ENCODE measurements around the gene EPB41L1.

EPB41L1 gene

DNA sequence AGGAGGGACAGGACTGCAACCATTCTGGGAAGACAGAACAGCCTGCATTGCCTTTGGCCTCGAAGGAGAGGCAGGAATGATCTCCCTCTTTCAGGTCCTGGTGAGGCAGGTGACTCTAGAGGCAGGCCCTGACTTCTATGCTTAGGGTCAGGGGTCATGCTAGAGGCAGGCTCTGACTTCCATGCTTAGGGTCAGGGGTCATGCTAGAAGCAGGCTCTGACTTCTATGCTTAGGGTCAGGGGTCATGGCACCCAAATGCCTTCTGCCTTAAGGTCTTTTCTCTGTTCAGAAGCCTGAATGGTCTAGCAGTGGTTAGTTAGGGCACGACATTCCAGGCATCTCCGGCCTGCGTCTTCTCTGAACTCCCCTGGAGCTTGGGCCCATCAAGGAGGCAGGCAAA is 46.7 kb downstream of the EPB41L1 start:
- no peak for DNase-seq (ENCODE audit: extremely low spot score)
- ChIA-PET POLR2A (interaction anchor here (1.4 kb wide), 1 partner anchor 35 kb away, joined by 3 read pairs; the partner anchor contains the start of gene AAR2), CTCF (interaction anchor here (1.0 to 3.5 kb wide), 2 partner anchors 45 to 238 kb away, joined by 3 to 18 read pairs; no protein-coding TSS in a partner anchor)
- TF ChIP-seq FOXA1 (IDR thresholded peaks at IDR 0.05) (no peak), HDGF (IDR thresholded peaks at IDR 0.05; ENCODE audit: borderline replicate concordance) (no peak), L3MBTL2 (conservative IDR thresholded peaks at IDR 0.05) (no peak), LEF1 (IDR thresholded peaks at IDR 0.05; ENCODE audit: borderline replicate concordance) (no peak), TARDBP (IDR thresholded peaks at IDR 0.05) (no peak), ELF4 (IDR thresholded peaks at IDR 0.05) (no peak), ARNT (IDR thresholded peaks at IDR 0.05) (no peak), SUZ12 (IDR thresholded peaks at IDR 0.05) (no peak), NFRKB (IDR thresholded peaks at IDR 0.05) (no peak)
- TF ChIP-seq, protein P1, sequence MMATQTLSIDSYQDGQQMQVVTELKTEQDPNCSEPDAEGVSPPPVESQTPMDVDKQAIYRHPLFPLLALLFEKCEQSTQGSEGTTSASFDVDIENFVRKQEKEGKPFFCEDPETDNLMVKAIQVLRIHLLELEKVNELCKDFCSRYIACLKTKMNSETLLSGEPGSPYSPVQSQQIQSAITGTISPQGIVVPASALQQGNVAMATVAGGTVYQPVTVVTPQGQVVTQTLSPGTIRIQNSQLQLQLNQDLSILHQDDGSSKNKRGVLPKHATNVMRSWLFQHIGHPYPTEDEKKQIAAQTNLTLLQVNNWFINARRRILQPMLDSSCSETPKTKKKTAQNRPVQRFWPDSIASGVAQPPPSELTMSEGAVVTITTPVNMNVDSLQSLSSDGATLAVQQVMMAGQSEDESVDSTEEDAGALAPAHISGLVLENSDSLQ (IDR thresholded peaks at IDR 0.05) = no peak

DNA sequence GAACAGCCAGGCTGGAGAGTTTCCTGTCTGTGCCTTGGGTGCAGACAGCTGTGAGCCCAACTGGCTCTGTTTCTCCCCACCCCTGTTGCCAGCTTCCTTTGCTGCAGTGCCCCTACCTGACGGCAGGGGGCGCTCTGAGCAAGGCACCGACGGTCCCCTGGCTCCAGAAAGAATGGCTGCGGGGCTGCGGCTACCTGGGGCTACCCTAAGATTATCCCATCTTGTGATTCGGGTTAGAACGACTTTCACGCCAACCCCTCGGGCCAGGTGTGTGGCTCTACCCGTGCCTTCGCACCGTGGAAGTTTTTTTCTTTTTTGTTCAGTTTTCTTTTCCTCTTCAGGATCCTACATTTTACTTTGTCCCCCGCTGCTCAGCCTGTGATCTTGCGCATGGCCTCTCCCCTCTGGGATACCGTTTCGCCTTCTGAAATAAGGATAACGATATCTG is 48.4 kb downstream of the EPB41L1 start:
- TF ChIP-seq SP1 (IDR thresholded peaks at IDR 0.05) = no peak
- TF ChIP-seq NFRKB (IDR thresholded peaks at IDR 0.05) = no peak
- no peak for TF ChIP-seq FOXA1 (IDR thresholded peaks at IDR 0.05)
- TF ChIP-seq HDGF (IDR thresholded peaks at IDR 0.05; ENCODE audit: borderline replicate concordance) = no peak
- ChIA-PET POLR2A (no interaction called here), CTCF (interaction anchor here (0.5 to 1.6 kb wide), 25 partner anchors 10 to 647 kb away, joined by 3 to 9 read pairs (median 3); partner anchors contain the start of gene SCAND1)
- peak; percentile 89 for DNase-seq (ENCODE audit: extremely low spot score)

DNA sequence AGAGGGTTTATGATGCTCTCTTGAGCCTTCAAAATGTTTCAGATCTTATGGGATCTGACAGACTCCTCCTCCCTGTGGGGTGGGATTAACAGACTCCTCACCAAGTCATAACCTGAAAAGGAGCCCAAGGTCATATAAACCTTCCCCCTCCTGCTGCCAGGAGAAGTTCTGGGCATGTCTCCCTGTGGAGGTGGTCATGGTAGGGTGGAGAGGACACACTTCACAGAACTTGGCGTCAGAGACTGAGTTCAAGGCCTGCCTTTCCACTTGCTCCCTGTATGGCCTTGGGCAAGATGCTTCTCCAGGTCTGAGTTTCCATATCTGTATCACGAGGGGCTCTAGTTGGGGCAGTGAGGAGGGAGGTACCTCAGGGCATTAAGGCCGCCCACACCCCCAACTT is 49.3 kb downstream of the EPB41L1 start:
- CTCF ChIA-PET = interaction anchor here (1.6 kb wide), 1 partner anchor 196 kb away, joined by 7 read pairs; no protein-coding TSS in a partner anchor
- TF ChIP-seq ARNT (IDR thresholded peaks at IDR 0.05) = no peak
- POLR2A ChIA-PET = no interaction called here
- no peak for DNase-seq (ENCODE audit: extremely low spot score)

DNA sequence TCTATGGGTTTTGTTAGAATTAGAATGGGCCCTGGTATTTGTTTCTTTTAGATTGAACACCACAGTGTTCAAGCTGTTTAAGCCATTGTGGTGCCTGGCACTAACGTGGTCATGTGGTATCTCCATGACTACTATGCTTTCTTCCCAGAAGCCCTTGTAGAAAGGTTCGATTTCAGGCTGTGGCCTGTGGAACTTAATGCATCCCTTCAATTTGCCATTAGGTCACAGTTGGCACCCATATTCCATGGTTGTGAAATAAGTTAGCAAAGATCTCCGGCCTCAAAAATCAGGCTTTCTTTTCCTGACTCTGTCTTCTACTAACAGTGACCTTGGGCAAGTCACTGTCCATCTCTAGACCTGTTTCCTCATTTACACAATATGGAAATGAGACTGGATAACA is 50.5 kb downstream of the EPB41L1 start:
- TF ChIP-seq HDGF (IDR thresholded peaks at IDR 0.05; ENCODE audit: borderline replicate concordance) (no peak), ARNT (IDR thresholded peaks at IDR 0.05) (no peak), FOXM1 (IDR thresholded peaks at IDR 0.05; ENCODE audit: borderline replicate concordance) (no peak)
- ChIA-PET POLR2A (no interaction called here), CTCF (no interaction called here)
- no peak for DNase-seq (ENCODE audit: extremely low spot score)

DNA sequence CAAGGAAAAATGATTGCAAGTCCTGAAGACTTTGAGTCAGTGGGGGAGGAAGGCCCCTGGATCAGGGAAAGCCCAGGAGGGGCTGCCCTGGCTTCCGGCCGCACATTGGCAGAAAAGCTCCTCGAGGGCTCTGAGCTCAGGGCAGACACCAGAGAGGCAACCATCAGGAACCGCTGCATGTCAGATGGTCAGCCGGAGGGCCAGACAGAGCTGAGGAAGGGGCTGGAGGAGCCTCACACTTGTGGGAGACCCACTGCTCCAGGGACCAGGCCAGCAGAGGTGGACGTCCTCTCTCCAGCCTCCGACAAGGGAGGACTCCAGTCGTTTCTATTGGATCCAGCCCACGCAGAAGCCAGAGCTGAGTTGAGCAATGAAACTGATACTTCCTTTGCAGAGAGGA is 51.5 kb downstream of the EPB41L1 start:
- POLR2A ChIA-PET = no interaction called here
- no peak for DNase-seq (ENCODE audit: extremely low spot score)
- TF ChIP-seq, protein P1 (IDR thresholded peaks at IDR 0.05) = no peak
- TF ChIP-seq ARNT (IDR thresholded peaks at IDR 0.05) (no peak), HDGF (IDR thresholded peaks at IDR 0.05; ENCODE audit: borderline replicate concordance) (no peak), ELF4 (IDR thresholded peaks at IDR 0.05) (no peak), BHLHE40 (IDR thresholded peaks at IDR 0.05; ENCODE audit: borderline replicate concordance) (no peak), FOXA1 (IDR thresholded peaks at IDR 0.05) (no peak), FOXM1 (IDR thresholded peaks at IDR 0.05; ENCODE audit: borderline replicate concordance) (no peak), L3MBTL2 (conservative IDR thresholded peaks at IDR 0.05) (no peak), SP1 (IDR thresholded peaks at IDR 0.05) (no peak), ZNF384 (IDR thresholded peaks at IDR 0.05) (no peak), NFRKB (IDR thresholded peaks at IDR 0.05) (no peak), FOXK2 (IDR thresholded peaks at IDR 0.05) (no peak), CTBP1 (IDR thresholded peaks at IDR 0.05; ENCODE audit: borderline replicate concordance) (no peak), SUZ12 (IDR thresholded peaks at IDR 0.05) (no peak)
- CTCF ChIA-PET = no interaction called here

DNA sequence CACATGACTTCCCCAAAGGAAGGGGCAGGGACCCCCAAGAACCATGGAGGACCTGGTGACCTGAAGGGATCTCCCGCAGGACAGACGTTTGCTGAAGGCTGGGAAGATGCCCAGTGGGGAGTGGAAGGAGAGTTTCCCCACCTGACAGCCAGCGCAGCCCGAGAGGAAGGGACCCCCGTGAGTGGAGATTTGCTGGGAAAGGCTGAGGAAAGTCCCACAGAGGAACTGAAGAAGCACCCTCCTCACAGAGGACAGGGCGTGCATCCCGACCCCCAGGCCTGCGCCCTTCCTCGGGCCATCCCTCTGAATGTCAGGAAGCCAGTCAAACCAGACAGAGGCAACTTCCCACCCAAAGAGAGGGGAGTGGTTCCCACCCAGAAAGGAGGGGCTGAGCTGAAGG is 52.1 kb downstream of the EPB41L1 start:
- CTCF ChIA-PET = no interaction called here
- TF ChIP-seq BHLHE40 (IDR thresholded peaks at IDR 0.05; ENCODE audit: borderline replicate concordance) (no peak), ZNF384 (IDR thresholded peaks at IDR 0.05) (no peak), NFRKB (IDR thresholded peaks at IDR 0.05) (no peak), LEF1 (IDR thresholded peaks at IDR 0.05; ENCODE audit: borderline replicate concordance) (no peak), SP1 (IDR thresholded peaks at IDR 0.05) (no peak), ARNT (IDR thresholded peaks at IDR 0.05) (no peak), FOXM1 (IDR thresholded peaks at IDR 0.05; ENCODE audit: borderline replicate concordance) (no peak), SUZ12 (IDR thresholded peaks at IDR 0.05) (no peak), ELF4 (IDR thresholded peaks at IDR 0.05) (no peak), FOXA1 (IDR thresholded peaks at IDR 0.05) (no peak), HDGF (IDR thresholded peaks at IDR 0.05; ENCODE audit: borderline replicate concordance) (no peak), L3MBTL2 (conservative IDR thresholded peaks at IDR 0.05) (no peak), FOXK2 (IDR thresholded peaks at IDR 0.05) (no peak), CTBP1 (IDR thresholded peaks at IDR 0.05; ENCODE audit: borderline replicate concordance) (no peak)
- TF ChIP-seq, protein P1 (IDR thresholded peaks at IDR 0.05) = no peak
- no peak for DNase-seq (ENCODE audit: extremely low spot score)
- POLR2A ChIA-PET = no interaction called here

DNA sequence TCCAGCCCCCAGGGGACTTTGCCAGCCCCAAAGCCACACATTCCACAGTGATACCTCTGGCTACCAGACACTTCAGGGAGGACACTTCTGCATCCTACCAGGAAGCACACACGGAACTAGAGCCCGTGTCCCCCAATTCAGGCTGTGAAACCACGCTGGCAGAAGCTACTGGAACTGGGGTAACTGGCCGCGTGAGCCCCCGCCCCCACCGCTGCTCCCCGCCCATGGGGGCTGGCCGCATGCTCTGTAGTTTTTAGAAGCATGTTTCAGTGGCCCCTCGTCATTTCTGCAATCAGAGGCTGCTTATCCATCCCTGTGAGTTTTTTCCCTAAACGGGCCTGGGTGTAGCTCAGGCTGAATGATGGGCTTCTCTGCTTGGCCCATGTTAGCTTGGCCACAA is 53.1 kb downstream of the EPB41L1 start:
- no peak for DNase-seq (ENCODE audit: extremely low spot score)
- ChIA-PET CTCF (no interaction called here), POLR2A (no interaction called here)
- no peak for TF ChIP-seq ZNF384 (IDR thresholded peaks at IDR 0.05)
- TF ChIP-seq ELF4 (IDR thresholded peaks at IDR 0.05) = no peak
- no peak for TF ChIP-seq HDGF (IDR thresholded peaks at IDR 0.05; ENCODE audit: borderline replicate concordance)
- no peak for TF ChIP-seq FOXA1 (IDR thresholded peaks at IDR 0.05)
- TF ChIP-seq, protein P1 (IDR thresholded peaks at IDR 0.05) = no peak
- no peak for TF ChIP-seq BHLHE40 (IDR thresholded peaks at IDR 0.05; ENCODE audit: borderline replicate concordance)
- no peak for TF ChIP-seq TARDBP (IDR thresholded peaks at IDR 0.05)
- TF ChIP-seq L3MBTL2 (conservative IDR thresholded peaks at IDR 0.05) = no peak
- TF ChIP-seq NFRKB (IDR thresholded peaks at IDR 0.05) = no peak
- no peak for TF ChIP-seq ARNT (IDR thresholded peaks at IDR 0.05)
- TF ChIP-seq FOXK2 (IDR thresholded peaks at IDR 0.05) = no peak
